Right ventricle myocardium superior (tissue), 1 donor: ENCODE measurements around the gene KBTBD6. TPM values are rescaled to one million over a fixed set of nuclear protein-coding genes. Genes with fewer than 3 reads are reported as not detected.
"Not testable (repeated sequence)": the region's sequence is repeated elsewhere in the genome, so short reads cannot be mapped to it uniquely, and the experiment has no call there.

Experiments used
- ATAC-seq: fragments of 200-7000 bp; cut with Tn5 transposase; one replicate; pipeline ENCODE4 v1.9.1; 2020; ENCODE audit warnings: mild to moderate bottlenecking; ENCODE audit not compliant: poor library complexity
- DNase-seq: peaks from one replicate; pipeline ENCODE4 v3.0.0-alpha.2; 2020
- intact Hi-C: fragments of 100-400 bp; cut with DNase I; formaldehyde crosslinking; loops from one replicate; pipeline ENCODE4 v1.11.2; 2022
- long read RNA-seq: library from polyadenylated mRNA; unstranded; transcript quantifications from one replicate; pipeline ENCODE4 v2.0.0, GENCODE V29; 2021
- total RNA-seq: library from RNA; stranded (reverse); fragmentation: NEBNext Ultra II Directional; extraction: Animal tissue kit (Norgen Biotek cat#: 25700); gene quantifications from one replicate; pipeline ENCODE4 v1.2.1, GENCODE V29; 2021
- donor health status: DM: no; HTN: yes; CAD: no; lungs with severe emphysema.

The KBTBD6 gene, protein sequence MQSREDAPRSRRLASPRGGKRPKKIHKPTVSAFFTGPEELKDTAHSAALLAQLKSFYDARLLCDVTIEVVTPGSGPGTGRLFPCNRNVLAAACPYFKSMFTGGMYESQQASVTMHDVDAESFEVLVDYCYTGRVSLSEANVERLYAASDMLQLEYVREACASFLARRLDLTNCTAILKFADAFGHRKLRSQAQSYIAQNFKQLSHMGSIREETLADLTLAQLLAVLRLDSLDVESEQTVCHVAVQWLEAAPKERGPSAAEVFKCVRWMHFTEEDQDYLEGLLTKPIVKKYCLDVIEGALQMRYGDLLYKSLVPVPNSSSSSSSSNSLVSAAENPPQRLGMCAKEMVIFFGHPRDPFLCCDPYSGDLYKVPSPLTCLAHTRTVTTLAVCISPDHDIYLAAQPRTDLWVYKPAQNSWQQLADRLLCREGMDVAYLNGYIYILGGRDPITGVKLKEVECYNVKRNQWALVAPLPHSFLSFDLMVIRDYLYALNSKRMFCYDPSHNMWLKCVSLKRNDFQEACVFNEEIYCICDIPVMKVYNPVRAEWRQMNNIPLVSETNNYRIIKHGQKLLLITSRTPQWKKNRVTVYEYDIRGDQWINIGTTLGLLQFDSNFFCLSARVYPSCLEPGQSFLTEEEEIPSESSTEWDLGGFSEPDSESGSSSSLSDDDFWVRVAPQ
- 7.3 TPM for total RNA-seq
- long read RNA-seq, full-length matches to known transcripts: 20 of 20 reads
- long read RNA-seq, partial matches to known transcripts: 0 of 20 reads
- long read RNA-seq, other reads (novel, unspliced or antisense): 0 of 20 reads

DNA sequence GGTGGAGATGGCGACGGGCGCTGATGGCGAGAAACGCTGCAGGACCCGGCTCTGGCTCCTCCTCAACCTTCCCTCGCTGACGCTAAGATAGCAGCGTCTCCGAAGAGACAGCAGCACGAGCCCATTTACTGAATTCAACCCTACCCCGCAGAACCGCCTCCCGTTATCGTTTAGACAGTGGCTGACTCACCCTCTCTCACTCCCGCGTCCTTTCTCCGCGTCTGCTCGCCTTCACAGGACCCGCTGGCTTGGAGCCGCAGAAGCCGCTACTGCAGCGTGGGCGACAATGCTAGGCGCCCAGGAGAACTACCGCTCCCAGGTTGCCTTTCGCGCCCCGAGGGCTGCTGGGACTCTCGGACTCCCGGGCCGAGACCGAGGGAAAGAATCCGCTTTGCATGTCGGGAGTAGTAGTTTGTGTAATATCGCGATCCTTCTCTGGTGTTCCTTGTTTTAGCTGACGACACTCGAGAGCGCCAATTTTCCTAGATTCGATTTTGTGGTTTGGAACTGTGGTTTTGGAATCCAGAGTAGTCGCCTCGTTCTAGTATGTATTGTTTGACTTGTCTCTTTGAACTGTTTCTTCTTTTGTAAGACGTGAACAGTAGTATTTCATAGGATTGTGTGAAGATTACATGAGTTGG, at the start of gene KBTBD6:
KBTBD6 (minus strand) TSS at position 291 of the 641 bp plus-strand sequence. CDS start 291 bp downstream, outside the sequence.
- DNase-seq: peak; percentile 97
- peak; percentile 98 for ATAC-seq
- intact Hi-C loops: loop anchor here (5.0 kb wide), 1 partner anchor 60 kb away; the partner anchor contains the start of gene KBTBD7

DNA sequence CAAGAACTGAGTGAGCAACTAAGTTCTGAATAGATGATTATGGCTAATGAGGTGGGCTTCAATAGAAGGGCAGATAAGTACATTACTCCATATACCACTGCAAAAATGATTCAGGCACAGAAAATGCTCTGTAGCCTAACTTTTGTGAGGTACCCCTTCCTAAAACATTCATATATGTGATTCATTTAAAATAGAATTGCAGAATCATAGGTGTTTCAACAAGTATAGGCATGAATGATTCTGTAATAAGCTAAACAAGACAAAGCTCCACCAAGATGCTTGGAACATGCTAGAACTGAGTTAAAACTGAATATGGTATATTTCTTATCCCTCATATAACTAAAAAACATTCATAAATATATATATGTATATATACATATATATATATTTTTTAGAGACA, 49.6 kb upstream of the KBTBD6 start:
- DNase-seq (no peak), ATAC-seq (no peak)
- intact Hi-C loops: no loop called here

DNA sequence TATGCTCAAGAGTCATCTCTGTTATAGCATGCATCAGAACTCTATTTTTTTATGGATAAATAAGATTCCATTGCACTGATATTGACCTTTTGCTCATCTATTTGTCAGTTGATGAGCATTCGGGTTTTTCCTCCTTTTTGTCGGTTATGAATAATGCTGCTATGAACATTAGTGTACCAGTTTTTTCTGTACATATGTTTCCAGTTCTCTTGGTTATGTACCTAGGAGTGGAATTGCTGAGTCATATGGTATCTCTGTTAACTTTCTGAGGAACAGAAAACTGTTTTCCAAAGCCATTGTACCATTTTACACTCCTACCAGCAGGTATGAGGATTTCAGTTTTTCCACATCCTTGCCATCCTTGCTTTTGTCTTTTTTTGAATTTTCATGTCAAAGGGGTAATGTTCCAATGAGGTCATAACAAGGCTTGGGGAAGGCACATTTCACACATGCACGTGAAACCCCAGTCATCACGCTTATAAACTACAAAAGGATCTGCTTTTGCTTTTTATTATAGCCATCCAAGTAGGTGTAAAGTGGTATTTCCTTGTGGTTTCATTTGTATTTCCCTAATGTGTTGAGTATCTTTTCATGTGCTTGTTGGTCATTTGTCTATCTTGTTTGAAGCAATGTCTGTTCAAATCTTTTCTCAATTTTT, 47.1 kb upstream of the KBTBD6 start:
- ATAC-seq (no peak), DNase-seq (no peak)
- intact Hi-C loops: no loop called here

DNA sequence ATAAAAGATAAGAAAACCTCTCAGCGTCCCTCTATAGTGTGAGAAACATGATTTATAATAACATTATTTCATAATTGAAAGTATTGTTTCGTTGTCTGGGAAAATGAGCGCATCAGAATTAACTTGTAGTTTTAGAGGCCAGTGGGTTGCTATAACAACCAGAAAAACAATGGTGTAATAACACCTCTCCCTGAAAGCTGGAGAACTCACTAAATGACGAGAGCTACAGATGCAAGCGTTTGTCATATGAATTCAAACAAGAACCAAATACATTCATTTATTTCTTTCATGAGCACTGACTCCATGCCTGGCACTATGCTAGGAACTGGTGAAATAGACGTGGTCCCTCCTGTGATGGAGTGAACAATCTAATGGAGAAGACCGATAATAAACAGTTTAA, 45.4 kb upstream of the KBTBD6 start:
- intact Hi-C loops: no loop called here
- ATAC-seq (no peak), DNase-seq (no peak)

DNA sequence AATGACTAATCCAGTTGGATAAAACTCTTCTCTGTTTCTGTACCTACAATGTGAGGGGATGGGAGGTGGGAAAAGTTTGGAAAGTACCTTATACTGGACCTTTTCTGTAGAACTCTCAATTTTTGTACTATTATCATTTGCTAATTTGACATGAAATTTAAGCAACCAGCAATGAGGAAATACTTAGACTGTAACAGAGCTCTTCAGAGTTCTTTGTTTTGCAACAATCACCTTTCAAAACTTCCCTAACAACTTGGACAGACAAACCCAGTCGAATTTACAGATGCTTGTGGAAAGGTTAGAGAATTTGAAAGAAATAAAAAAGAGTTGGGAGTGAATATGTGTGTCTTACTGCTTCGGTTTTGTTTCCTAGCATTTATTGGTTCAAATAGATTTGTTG, 45.0 kb upstream of the KBTBD6 start:
- intact Hi-C loops: no loop called here
- DNase-seq (no peak), ATAC-seq (no peak)

DNA sequence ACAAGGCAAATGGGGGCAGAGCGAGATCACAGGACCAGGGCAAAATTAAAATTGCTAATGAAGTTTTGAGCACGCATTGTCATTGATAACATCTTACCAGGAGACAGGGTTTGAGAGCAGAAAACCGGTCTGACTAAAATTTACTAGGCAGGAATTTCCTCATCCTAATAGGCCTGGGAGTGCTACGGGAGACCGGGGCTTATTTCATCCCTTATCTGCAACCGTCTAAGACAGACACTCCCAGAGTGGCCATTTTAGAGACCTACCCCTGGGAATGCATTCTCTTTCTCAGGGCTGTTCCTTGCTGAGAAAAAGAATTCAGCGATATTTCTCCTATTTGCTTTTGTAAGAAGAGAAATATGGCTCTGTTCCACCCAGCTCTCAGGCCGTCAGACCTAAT, 43.0 kb upstream of the KBTBD6 start:
- intact Hi-C loops, ATAC-seq, DNase-seq: not testable (repeated sequence)

DNA sequence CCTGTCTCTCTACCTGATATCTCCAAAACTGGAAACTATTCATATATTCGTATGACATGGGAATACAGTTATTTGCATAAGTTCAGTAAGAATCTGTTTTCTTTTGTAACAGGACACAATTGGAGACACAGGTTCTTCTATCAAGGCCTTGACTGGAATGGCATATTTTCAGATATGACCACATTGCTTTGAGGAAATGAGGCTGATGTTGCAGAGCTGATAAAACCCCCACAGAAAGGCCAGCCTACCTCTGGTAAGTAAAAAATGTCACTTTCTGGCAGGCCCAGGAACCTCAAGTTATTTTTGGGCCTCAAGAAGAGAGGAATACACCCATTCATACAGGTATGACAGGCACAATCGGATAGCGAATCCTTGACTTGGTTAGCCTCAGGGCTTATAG, 29.5 kb upstream of the KBTBD6 start:
- ATAC-seq: no peak
- no peak for DNase-seq
- intact Hi-C loops: no loop called here

DNA sequence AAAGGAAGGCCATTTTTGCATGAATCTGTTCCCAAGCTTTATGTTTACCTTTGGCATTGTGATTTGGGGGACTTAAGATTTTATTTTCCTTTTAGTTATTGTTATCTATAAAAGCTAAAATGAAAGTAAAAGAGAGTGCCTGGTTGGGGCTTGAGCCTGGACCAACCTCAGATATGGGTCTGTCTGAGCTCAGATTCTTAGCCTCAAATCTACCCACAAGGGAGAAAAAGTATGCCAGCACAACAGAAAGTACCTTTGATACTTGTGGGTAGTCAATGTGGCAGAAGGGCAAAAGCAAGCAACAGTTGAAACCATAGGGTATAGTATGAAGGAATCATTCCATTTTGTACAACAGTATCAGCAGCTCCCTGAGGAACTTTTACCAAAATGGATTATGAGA, 26.6 kb upstream of the KBTBD6 start:
- intact Hi-C loops: no loop called here
- no peak for DNase-seq
- no peak for ATAC-seq

DNA sequence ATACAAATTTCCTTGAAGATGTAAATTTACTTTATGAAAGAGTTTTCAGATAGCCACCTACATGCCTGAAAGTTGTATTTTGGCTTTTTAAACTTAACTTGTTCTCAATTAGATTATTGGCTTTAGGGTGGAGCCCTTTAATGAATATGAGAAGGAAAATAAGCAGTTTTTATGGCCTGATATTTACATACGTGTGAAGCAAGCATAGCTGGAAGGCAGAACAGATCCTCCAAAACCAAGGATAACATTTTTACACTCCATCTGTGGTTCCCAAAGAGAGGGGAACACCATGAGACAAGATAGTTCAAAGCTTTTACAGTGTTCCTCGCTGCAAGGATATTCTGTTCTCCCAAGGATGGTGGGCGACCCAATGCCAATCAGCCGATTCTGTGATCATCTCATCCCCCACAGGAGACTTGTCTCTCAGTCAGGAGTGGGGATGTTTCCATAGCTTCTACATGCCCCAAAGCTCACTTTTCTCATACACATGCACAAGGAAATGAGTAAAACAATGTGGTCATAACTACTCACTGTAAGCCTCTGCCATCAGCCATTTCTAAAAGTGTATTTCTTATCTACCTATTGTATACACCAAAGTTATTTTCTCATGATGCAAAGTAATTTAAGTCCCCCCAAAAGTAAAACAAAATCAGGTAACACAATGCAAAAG, 24.6 kb upstream of the KBTBD6 start:
- DNase-seq (no peak), ATAC-seq (no peak)
- intact Hi-C loops: no loop called here

DNA sequence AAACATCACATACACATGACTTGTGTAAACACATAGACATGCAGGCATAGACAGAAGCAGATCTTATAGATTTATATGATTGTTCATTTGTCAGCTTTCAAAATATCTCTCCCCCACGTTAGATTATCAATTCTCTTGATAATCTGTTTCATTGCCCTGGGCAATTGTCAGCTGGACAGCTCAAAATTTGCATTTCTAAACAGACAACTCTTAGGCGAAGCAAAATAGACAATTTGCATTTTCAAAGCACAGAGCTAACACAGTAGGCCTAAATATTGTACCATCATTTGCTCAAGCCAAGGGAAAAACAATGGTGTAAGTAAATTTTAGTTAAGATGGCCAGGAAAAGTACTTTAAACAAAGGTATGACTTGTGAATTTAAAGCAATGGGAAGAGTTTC, 24.0 kb upstream of the KBTBD6 start:
- ATAC-seq (no peak), DNase-seq (no peak)
- intact Hi-C loops: no loop called here

DNA sequence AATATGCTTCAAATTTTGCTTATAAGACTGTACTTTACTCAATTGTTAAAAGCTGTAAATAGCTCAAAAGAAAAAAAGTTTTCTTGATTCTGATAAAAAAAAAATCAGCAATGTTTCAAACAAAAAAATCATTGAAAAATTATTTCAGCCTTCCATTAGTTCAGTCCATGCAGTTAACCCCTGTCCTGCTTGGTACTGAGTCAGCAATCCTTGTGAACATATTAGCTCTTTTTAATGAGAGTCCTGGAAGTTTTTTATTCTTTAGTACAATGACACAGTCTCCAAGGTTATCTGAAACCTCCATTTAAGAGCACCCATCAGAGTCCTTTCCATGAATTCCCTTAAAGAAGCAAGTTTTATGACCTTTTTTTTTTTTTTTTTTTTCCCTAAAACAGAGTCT, 21.4 kb upstream of the KBTBD6 start:
- intact Hi-C loops: no loop called here
- DNase-seq (no peak), ATAC-seq (no peak)

DNA sequence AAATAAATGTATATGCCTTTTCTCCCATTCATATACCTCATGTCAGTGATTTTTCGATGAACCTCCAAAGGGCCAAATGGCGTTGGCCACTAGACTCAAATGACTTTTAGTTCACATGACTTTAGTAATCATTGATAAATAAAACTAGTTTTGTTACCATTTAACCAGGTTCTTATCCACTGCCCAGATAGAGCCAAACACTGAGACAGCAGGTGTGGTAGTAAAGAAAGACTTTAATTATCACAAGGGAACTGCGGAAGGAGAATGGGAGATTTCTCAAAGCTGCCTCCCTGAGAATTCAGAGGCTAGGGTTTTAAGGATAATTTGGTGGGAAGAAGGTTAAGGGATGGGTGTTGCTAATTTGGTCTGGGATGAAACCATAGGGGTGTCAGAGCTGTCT, 19.4 kb upstream of the KBTBD6 start:
- intact Hi-C loops: no loop called here
- DNase-seq: no peak
- ATAC-seq: no peak

DNA sequence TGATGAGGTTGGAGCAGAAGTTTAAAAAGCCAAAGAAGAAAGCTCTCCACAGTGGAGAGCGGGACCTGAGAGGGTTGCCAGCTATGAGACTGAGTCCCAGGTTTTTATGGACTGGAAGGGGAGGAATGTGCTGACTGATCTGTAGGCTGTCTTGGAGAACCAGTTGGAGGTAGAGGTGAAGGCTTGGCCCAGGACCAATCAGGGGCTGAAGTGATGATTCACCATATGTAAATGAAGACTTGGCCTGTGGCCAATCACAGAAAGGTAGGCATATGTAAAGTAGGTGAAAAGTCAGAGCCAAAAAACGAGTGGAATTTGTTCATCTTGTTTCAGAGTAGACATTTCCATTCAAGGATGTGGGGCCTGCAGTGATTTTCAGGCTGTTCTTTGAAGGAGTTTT, 17.5 kb upstream of the KBTBD6 start:
- intact Hi-C loops: no loop called here
- ATAC-seq: no peak

DNA sequence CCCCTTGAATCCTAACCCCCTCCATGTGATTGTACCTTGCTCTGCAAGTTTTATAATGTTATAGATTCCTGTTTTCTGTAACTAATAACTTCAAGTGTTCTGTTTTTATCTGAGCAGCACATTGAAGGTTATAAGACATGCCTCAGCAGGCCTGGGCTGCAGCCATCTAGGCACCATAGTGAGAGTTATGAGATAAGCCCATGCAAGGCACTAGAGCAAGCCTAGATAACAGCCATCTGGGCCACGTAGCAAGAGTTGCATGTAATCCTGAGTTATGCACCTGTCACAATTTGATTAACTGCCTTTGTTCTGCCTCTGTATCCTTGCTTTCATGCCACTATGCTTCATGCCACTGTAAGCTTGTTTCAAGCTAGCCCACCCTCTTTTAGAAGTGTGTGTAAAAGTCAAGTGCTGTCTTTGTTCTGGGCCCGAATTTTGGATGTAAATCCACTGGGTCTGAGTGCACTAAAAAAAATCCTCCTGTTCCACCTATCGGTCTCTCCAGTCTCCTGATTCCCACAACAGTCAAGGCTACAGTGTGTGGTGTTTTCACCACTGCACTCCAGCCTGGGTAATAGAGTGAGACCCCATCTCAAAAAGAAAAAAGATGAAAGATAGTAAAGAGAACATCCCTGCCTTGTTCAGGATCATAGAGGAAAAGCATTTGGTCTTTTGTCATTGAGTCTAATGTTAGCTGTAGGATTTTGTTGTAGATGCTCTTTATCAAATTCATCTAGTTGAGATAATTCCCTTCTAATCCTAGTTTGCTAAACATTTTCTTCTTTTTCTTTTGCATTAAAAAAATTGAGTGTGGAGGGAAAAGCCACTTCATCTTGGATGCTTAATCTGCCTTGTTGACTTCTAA, 16.0 kb upstream of the KBTBD6 start:
- DNase-seq (no peak), ATAC-seq (no peak)
- intact Hi-C loops: no loop called here

More for the DNA sequence above, 17.5 kb upstream of the KBTBD6 start:
- no peak for DNase-seq

DNA sequence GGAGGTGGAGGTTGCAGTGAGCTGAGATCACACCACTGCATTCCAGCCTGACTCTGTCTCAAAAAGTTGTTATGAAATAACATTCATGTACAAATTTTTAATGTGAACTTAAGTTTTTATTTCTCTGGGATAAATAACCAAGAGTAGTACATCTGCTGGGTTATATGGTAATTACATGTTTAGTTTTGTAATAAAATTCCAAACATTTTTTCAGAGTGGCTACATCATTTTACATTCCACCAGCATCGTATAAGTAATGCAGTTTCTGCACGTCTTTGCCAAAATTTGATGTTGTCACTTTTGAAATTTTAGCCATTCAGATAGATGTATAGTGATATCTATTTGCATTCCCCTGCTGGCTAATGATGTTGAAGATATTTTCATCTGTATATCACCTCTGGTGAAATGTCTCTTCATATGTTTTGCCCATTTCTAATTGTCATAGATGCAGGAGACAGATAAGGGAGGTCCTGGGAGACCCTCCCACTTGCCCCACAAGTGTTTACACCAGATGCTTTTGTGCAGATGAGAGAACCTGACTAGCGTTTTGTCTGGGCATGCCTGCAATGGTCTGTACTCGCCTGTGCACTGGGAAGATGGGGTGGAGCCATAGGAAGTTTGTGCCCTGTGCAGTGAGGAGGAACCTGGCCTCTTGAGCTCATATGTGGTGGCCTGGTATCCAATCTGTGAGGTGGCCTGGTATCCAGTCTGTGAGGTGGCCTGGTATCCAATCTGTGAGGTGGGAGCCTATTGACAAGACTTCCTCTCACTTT, 12.7 kb upstream of the KBTBD6 start:
- DNase-seq: no peak
- no peak for ATAC-seq
- intact Hi-C loops: no loop called here

DNA sequence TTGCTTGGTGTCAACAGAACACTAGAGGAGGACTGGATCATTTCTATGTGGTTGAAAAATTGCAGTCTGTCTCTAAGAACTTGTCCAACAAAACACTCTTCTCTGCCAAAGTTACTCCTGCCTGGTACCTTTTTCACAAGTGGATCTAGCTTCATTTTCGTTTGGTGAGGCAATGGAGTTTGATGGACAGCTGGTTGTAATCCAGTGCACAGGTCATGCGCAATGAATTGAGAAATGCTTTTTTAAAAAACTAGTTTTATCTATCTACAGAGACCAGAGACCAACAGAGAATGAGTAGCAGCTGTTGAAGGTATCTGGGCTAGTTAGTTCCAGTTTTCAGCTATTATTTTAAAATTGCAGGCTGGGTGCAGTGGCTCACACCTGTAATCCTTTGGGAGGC, 12.0 kb upstream of the KBTBD6 start:
- DNase-seq (no peak), ATAC-seq (no peak)
- intact Hi-C loops: no loop called here
